NCI-H510A treated with DMSO at 0.1 percent for 48 hours (cell line): ENCODE measurements around the gene PPP1R12C.
"Not testable (repeated sequence)": the region's sequence is repeated elsewhere in the genome, so short reads cannot be mapped to it uniquely, and the experiment has no call there.

Experiments used
- DNase-seq: peaks from one replicate; lab custom pipeline; 2025; lab: John Stamatoyannopoulos, UW

PPP1R12C gene

GRCh38 chr19:55111238-55111831, 6.1 kb downstream of the PPP1R12C start:
- DNase-seq, result no peak

- no peak for DNase-seq
Observed at GRCh38 chr19:55109527-55110291, 7.7 kb downstream of the PPP1R12C start.

GRCh38 chr19:55107252-55107651, 10.2 kb downstream of the PPP1R12C start:
- not testable (repeated sequence) for DNase-seq

GRCh38 chr19:55106591-55106990, 10.8 kb downstream of the PPP1R12C start:
- no peak for DNase-seq

- DNase-seq, result no peak
Observed at GRCh38 chr19:55105237-55105636, 12.2 kb downstream of the PPP1R12C start.

- DNase-seq, result no peak
Observed at GRCh38 chr19:55103190-55103589, 14.2 kb downstream of the PPP1R12C start.

- DNase-seq, result no peak
Observed at GRCh38 chr19:55101261-55101660, 16.2 kb downstream of the PPP1R12C start.

- DNase-seq, result no peak
Observed at GRCh38 chr19:55099557-55100506, 17.6 kb downstream of the PPP1R12C start.

GRCh38 chr19:55098716-55099556, 18.5 kb downstream of the PPP1R12C start:
- no peak for DNase-seq

GRCh38 chr19:55097864-55098715, 19.3 kb downstream of the PPP1R12C start:
- DNase-seq, result no peak

GRCh38 chr19:55096061-55096701, 21.3 kb downstream of the PPP1R12C start:
- no peak for DNase-seq

- DNase-seq, result no peak
Observed at GRCh38 chr19:55095260-55096060, 22.0 kb downstream of the PPP1R12C start.

- DNase-seq, result no peak
Observed at GRCh38 chr19:55094456-55095259, 22.8 kb downstream of the PPP1R12C start.

- DNase-seq, result no peak
Observed at GRCh38 chr19:55092423-55093318, 24.8 kb downstream of the PPP1R12C start.

GRCh38 chr19:55091955-55092354, 25.5 kb downstream of the PPP1R12C start:
- no peak for DNase-seq

GRCh38 chr19:55091126-55091910, 26.1 kb downstream of the PPP1R12C start:
- no peak for DNase-seq

GRCh38 chr19:55090564-55090963, 26.9 kb downstream of the PPP1R12C start:
- DNase-seq, result no peak
